GM19452 (cell line): Measurements from ENCODE around the gene AUTS2.

ENCODE experiments used
- ATAC-seq: cut with Tn5 transposase; IDR thresholded peaks from one replicate; pipeline ENCODE4 v1.9.1; 2021; ENCODE audit not compliant: unreplicated experiment

AUTS2 gene

GRCh38 chr7:69599955-69600709, 1.9 kb downstream of the AUTS2 start:
- ATAC-seq = no peak

DNA sequence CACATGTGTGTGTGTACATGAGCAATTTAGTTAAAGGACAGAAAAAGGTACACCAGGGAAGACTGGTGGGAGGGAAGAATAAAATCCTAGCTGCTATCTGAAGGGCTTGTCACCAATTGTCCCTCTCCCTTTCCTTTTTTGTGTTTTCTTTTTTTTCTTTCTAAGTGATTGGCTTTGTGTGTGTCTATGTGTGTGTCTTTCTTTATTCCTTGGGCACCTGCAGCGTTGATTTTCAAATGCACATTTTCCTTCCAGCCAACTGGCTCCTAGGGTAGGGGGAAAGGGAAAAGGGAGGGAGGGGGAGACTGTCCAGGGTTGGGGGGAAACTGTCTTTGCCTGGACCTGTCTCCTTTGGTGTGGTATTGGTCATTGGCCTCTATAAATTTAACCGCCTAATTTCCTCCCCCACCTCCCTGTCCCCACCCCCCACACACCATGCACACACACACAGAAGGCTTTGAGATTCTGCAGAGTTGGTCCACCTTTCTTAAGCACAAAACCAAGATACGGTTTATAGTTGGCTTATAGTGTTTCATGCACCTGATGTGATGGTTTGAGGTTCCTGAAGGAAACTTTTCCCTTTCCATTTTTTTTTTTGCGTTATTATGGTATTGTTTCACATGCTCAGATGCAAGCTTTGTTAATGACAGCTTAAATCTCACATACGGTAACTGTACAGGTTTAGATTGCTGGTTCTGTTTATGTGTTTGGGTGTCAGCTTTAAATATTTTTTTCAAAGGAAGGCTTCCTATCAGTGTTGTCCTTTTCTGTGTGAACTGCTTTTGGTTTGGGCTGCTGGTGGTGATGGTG, 2.6 kb downstream of the AUTS2 start:
- no peak for ATAC-seq

- no peak for ATAC-seq
Observed at GRCh38 chr7:69602522-69602921, 4.2 kb downstream of the AUTS2 start.

- no peak for ATAC-seq
Observed at GRCh38 chr7:69603351-69603750, 5.1 kb downstream of the AUTS2 start.

DNA sequence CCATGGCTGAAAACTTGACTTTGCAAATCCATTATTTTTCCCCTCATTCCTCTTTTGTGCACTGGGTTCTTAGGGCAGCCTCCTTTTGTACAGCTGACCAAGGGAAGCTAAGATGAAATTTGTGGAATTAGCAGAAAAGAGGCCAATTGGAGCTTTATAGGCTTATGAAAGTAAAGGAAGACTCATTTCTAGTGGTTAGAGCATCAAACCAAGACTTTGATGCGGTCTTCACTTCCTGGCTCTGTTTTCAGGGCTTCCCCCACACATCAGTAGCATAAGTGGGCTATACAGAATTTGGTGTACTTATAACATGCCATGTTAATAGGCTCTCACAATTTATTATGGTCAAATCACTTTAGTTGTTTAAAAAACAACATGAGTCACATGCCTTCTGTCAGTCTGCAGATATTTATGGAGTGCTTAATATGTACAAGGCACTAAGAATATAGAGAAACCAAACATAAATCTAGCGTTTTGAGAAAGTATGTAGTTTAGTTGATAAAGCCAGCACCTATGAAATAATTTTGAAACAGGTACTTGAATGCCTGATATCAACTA, 5.7 kb downstream of the AUTS2 start:
- ATAC-seq = peak; percentile 77

DNA sequence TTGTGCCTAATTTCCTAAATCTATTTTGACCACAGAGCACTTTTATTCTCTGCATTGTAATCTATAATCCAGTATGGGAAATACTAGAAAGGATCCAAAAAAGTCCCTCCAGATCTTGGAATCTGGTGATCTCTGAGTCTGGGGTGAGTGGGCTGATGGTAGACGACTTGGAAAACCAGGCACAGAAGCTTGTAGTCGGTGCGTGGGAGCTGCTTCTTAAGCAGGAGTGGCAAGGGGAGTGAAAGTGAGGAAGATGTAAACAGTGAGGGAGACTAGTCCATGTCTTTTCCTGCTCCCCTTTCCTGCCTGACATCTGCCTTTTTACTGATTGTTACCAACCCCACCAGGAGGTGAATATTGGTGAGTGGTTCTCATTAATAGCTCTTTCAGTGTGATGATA, 6.8 kb downstream of the AUTS2 start:
- no peak for ATAC-seq

DNA sequence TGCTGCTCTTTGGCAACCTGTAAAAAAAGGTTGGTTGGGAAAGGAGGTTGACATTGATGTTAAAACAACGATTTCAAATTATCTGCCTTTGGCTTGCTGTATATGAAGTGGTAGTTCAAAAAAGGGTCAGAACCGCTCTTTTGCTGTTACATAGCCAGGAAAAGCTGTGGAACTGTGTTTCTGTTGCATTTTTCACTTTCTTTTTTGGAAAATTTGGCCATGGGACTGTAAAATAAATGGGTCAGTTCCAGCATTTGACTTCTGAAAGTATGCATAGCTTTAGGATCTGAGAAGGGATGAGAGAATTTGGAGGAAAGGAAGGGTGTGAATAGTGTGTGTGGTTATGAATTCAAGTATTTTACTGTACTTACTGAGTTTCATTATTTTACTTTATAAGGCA, 7.3 kb downstream of the AUTS2 start:
- ATAC-seq = no peak

DNA sequence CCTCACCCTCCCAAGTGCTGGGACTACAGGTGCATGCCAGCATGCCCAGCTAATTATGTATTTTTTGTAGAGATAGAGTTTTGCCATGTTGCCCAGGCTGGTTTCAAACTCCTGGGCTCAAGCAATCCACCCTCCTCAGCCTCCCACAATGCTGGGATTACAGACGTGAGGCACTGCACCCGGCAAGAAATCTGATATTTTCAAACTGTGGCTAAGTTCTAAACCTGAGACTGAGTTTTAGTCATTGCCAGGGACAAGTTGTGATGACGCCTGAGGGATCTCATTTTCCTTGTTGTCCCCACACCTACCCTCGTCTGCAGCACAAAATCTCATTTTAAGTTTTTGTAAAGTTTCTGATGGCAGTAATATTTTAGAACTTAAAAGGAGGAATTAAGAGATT, 9.8 kb downstream of the AUTS2 start:
- ATAC-seq = no peak

DNA sequence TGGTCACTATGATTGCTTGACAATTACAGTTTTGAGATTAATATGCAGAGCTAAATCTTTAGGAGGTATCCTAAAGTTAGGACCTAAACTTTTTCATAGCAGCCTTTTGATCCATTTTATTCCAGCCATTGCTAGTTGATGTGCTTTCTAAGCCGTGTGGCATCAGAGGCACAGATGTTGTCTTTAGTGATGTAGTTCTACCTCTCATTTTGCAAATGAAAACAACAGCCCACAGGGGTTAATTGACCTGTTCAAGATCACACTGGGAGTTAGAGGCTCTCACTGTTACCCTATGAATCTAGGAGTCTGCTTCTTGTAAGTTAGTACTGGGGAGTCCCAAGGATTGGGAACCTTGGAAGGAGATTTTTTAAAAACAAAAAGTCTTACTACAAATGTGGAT, 10.6 kb downstream of the AUTS2 start:
- ATAC-seq = no peak

DNA sequence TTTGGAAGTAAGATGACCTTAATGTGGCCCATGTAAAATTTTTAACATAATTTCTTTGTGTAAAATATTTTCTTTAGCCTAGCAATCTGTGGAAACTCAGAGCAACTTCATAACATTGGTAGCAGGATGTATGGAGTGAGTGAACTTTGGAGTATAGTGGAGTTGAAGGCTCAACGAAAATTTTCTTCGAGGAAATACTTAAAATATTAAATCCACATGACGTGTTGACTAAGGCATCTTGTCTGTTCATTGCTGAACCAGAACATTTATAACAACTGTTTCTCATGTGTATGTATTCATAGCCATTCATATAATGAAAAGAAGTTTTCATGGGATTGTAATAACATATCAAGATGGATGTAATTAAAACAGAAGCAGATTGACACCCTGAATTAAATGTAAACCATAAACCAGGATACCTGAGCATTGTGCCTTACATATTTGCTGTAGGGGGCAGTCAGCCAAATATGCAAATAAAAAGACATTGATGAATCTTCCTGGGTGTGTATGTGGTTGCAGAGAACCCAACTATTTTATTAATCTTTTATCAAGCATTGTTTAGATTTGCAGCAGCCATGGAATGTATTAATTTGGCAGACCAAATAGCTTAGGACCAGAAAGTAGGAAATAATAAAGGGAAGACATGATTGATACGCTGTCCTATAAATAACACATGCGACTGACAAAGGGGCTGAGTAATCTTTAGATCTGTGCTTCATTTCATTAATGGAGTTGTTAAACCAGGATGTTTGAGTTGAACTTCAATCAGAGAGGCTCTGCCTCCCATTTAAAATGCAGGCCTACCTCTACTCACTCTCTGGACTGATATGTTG, 11.5 kb downstream of the AUTS2 start:
- ATAC-seq = no peak

DNA sequence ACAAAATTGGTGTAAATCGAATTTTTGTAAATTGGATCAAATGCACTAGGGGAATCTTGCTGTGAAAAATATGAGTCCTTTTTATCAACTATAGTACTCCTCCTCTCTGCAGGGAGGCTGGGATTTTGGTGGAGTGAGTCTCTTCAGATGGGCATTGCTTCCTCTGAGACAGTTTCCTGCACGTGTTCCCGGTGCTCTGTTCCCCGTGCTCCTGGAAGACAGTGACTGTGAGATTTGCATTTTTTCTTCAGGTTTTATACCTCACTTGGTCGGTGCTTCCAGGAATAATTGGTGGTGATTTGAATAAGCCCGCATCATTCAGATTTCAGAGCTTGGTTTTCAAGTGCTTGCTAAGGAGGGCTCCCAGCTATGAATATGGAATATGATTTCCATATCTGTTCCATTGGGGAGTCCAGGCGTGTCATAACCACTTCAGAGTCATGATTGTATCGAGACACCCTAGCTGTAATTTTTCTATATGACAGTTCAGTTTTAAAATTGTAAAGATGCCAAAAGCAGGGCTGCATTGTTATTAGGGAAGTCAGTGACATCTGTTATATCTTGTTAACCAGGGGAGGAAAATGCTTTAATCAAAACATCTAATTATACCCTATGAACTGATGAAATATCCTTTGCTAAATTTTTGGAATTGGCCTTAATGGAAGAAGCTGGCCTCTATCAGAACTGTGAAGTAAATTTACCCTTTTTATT, 12.3 kb downstream of the AUTS2 start:
- ATAC-seq = no peak

DNA sequence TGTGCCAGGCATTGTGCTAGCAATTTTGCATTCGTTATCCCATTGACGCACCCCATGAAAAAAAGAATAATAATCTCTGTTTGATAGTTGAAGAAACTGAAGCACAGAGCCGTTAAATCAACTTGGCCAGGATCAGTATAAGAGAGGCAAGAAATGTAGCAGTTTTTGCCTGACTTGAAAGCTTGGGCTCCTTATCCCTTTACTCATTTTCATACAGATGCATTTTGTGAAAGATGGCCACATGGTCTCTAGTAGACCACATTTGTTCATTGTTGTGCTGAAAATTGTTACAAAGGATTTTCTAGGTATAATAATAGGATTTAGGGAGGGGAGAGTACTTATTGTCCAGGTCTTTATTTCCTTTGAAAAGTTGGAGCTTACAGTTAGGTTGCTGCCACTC, 14.7 kb downstream of the AUTS2 start:
- ATAC-seq = no peak

DNA sequence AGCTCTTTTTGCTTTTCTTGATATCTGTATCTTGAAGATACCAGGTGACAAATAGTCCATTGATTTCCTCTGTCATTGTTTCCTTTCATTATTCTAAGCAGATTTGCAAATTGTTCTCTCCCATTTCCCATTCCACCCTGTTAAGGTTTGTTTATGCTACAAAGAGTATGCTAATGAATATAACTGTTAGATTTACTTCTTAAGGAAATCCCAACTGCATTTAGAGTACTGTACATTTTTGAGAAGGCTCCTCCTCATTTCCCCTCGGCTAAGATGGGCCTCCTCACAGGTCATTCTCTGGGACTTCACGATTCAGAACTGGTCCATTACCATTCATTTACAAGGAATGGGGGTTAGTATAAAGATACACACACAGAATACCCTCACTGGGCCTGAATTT, 15.6 kb downstream of the AUTS2 start:
- ATAC-seq = no peak

DNA sequence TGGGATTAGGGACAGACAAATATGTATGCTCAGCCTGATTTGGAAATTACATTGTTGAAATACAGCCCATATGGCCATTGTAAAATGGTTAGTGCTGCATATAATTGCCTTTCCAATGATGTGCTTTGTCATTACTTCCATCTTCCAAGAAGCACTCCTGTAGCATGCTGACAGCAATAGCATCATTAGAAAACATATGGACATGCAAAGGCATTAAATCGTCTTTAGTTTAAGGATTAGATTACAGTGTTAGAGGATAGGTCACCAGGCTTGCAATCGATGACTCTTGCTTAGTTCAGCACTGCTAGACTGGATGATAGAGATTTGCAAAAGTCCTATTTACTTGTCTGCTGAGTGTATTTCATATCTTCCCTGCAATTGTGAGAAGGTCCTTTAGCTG, 17.4 kb downstream of the AUTS2 start:
- ATAC-seq = no peak

DNA sequence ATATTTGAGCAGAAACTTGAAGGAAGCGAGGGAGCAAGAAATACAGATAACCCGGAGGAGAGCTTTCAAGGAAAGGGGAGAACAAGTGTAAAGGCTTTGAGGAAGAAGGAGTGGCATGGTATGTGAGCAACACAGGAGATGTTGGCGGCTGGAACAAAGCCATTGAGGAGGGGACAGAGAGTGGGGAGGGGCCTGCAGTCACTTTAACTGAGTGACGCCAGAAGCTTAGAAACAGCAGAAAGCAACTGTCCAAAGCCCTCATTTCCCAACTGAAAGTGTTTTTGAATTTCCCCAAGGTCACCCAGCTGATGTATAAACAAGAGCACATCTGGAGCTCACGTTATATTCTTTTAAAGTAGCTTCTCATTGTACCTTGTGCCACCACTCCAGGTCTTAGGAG, 19.1 kb downstream of the AUTS2 start:
- no peak for ATAC-seq

DNA sequence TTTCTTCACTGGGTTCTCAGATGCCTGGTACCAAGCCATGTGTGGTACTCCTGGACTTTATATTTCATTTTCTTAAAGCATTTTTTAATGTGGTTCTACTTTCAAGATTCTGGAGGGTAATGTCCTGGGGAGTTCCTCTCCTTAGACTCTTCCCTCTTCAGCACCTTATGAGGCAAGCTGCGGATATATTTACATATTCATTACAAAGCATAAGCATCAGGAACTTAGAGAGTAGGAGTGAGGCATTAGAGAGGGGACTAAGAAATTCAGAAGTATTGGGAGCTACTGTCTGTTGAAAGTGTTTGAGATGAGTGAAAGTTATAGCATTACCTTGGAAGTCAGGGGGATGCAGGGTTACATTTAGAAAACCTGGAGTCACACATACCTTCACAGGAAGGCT, 20.8 kb downstream of the AUTS2 start:
- ATAC-seq = no peak

DNA sequence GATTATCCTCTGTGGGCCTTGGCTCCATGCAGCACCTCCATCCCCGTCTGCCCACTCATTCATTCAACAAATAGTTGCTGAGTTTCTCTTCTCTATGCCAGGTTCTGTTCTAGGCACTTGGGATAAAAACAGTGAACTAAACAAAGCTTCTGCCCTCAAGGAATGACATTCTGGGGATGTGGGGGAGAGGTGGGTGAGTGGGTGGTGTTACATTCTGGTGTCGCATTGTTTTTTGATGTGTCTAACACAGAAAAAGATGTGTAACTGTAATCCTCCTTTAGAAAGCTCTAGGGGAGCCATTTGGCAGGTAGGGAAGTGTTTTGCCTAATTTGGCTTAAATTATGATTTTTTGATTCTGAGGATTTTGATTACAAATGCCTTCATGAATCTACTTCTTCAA, 21.4 kb downstream of the AUTS2 start:
- ATAC-seq = no peak

DNA sequence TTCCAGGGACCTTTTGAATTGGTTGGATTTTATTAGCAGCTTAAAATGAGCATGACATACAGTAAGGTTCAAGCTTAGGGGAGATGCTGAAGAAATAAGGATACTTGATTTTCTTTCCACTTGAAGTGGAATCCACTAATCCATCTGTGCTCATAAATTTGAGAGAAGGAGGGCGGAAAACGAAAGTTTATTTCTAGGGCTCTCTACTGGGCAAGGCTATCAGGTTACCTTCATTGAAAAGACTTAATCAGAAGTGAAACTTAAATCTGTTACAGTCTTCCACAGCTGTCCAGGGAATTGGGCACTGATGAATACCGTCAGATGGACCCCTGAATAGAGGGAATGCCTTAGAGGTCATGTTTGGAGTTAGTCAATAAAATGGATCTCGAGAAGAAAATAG, 21.8 kb downstream of the AUTS2 start:
- ATAC-seq = no peak

DNA sequence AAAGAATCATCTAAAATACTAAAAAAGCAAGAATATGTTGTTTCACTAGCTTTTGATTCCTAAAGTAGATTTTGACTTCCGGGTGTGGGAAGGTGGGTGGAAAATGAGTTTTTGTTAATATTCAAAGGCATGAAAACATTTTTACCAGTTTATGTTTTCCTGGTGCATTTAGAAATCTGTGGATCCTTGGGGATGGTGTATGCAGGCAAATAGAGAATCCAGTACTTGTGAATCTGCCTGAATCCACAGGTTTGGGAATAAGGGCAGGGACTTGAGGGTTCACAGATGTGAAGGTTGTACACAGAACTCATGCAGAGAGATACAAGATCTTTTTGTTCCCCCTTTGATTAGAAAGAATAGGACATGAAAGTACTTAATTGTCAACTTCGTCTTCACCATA, 22.4 kb downstream of the AUTS2 start:
- no peak for ATAC-seq

DNA sequence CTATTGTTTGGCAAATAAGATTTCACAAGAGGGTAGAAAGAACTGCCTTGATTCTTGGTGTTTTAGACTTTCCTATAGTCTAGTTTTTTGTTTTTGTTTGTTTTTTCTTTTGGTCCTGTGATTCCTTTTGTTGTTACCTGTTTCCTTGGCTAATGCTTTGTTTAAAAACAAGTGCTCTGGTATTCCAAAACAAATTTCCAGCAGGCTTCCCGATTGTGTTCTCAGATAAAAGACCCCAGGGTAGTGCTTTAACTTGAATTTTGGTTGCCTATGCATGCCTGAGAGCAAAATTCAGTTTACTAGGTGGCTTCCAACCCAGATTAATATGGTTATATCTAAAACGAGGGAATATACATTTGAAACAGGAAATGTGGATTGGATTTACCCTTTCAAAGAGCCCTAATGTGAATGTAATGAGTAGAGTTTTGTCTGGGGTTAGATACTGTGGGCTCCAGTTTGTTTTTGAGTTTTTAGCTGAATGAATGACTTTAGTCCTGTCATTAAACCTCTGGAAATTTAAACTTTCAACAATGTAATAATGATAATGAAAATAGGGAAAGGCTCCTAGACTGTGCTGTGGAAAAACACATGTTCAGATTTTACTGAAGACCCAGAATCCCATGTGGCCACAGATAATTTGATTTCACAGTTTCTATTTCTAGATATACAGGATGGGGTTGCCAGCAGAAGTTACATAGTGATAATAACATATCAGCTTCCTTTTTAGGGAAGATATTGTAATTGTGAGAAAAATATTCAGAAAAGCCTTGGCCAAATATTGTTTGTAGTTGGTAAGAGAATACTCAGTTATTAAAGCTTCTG, 23.9 kb downstream of the AUTS2 start:
- ATAC-seq = no peak
